OCI-LY7 (cell line): ENCODE data around the gene SEC31B. TPM values are rescaled to one million over a fixed set of nuclear protein-coding genes. Genes with fewer than 3 reads are reported as not detected.

Experiments used
- BruUV-seq: library from RNA; stranded (reverse); fragments of 400-500 nt; replicated peaks from 2 replicates; lab custom pipeline; 2021; lab: Mats Ljungman, UMichigan
- CTCF ChIA-PET: fragments of 300-600 bp; sonication (Branson Sonifier 250); formaldehyde crosslinking; loops from one replicate; lab custom pipeline; 2022; ENCODE audit warnings: antibody characterized with exemption; ENCODE audit not compliant: unreplicated experiment; lab: Charles Lee
- POLR2A ChIA-PET: fragments of 300-600 bp; sonication (Branson Sonifier 250); formaldehyde crosslinking; loops from one replicate; lab custom pipeline; 2022; ENCODE audit warnings: antibody characterized with exemption; lab: Charles Lee
- DNase-seq: peaks from one replicate; pipeline ENCODE4 v3.0.0-alpha.2; 2015; ENCODE audit warnings: low spot score
- H2AFZ ChIP-seq: fragments of 200-600 bp; sonication (generic), shearing (Covaris generic); 2 replicates; pipeline ENCODE4 v1.6.1; 2014; ENCODE audit warnings: mild to moderate bottlenecking, antibody characterized with exemption, low read length, moderate library complexity
- H3K27ac ChIP-seq: fragments of 200-600 bp; sonication (generic); 2 replicates; pipeline ENCODE4 v1.5.1; 2014; ENCODE audit warnings: mixed run types, low read depth, mild to moderate bottlenecking, moderate library complexity, low read length, inconsistent platforms; ENCODE audit not compliant: poor library complexity, severe bottlenecking
- H3K36me3 ChIP-seq: fragments of 200-600 bp; sonication (generic); 2 replicates; pipeline ENCODE4 v1.6.1; 2014; ENCODE audit warnings: mild to moderate bottlenecking, antibody characterized with exemption, low read length, moderate library complexity, mixed read lengths; ENCODE audit not compliant: insufficient read depth
- H3K4me1 ChIP-seq: fragments of 200-600 bp; sonication (generic); 2 replicates; pipeline ENCODE4 v1.5.1; 2014; ENCODE audit warnings: mild to moderate bottlenecking, low read length; ENCODE audit not compliant: insufficient read depth, poor library complexity, severe bottlenecking
- H3K4me2 ChIP-seq: fragments of 200-600 bp; sonication (generic); 2 replicates; pipeline ENCODE4 v1.6.1; 2014; ENCODE audit warnings: mild to moderate bottlenecking, low read length
- H3K4me3 ChIP-seq: fragments of 200-600 bp; sonication (generic); 2 replicates; pipeline ENCODE4 v1.5.1; 2014; ENCODE audit warnings: mild to moderate bottlenecking, low read depth, low read length; ENCODE audit not compliant: poor library complexity, severe bottlenecking
- H3K79me2 ChIP-seq: fragments of 200-600 bp; sonication (generic); 2 replicates; pipeline ENCODE4 v1.6.1; 2016; ENCODE audit warnings: low read depth, mild to moderate bottlenecking, low read length, moderate library complexity, mixed read lengths; ENCODE audit not compliant: insufficient read depth
- H3K9me2 ChIP-seq: fragments of 200-600 bp; sonication (generic); 2 replicates; pipeline ENCODE4 v1.6.1; 2016; ENCODE audit warnings: mild to moderate bottlenecking, low read length, mixed read lengths; ENCODE audit not compliant: insufficient read depth
- H3K9me3 ChIP-seq: fragments of 200-600 bp; sonication (generic); 2 replicates; pipeline ENCODE4 v1.6.1; 2014; ENCODE audit warnings: mild to moderate bottlenecking, mixed run types, low read length, mixed read lengths
- H4K20me1 ChIP-seq: fragments of 200-600 bp; sonication (generic); 2 replicates; pipeline ENCODE4 v1.6.1; 2014; ENCODE audit warnings: mild to moderate bottlenecking, antibody characterized with exemption, low read length, moderate library complexity, mixed read lengths; ENCODE audit not compliant: insufficient read depth
- CTCF ChIP-seq: fragments of 200-600 bp; sonication (generic); conservative IDR thresholded peaks from 2 replicates; pipeline ENCODE4 v1.5.1; 2014; ENCODE audit warnings: mild to moderate bottlenecking, antibody characterized with exemption, low read length, moderate library complexity, mixed read lengths
- EZH2phosphoT487 ChIP-seq: fragments of 200-600 bp; sonication (generic); IDR thresholded peaks from 2 replicates; pipeline ENCODE4 v1.6.1; 2018; ENCODE audit warnings: low read depth, borderline replicate concordance, mild to moderate bottlenecking, mixed run types, antibody characterized with exemption, low read length, moderate library complexity, mixed read lengths
- intact Hi-C: fragments of 100-400 bp; cut with micrococcal nuclease; formaldehyde crosslinking; loops from one replicate; pipeline ENCODE4 v1.10.0; 2022; ENCODE audit not compliant: unreplicated experiment
- total RNA-seq, 2 experiments: library from RNA; depleted of rRNA in 1 of 2; stranded (reverse); fragments of >200 nt in 1 of 2; shearing (Covaris generic) in 1 of 2; gene quantifications; 2 replicates each; pipeline ENCODE4 v1.2.3, GENCODE V29; 2014 to 2022

The SEC31B gene
- total RNA-seq, 2 experiments from 2014 or later = 12.5 to 26.0 TPM

- Histone ChIP-seq H3K9me3 (no peaks in the 10 kb centered on the region), H2AFZ (no peak overlapping the region), H3K36me3 (peaks cover 63% of the 10 kb centered on the region), H3K4me1 (peaks cover 17% of the 10 kb centered on the region), H4K20me1 (peaks cover 8% of the 10 kb centered on the region; the same call in 1 of the 2 replicates), H3K27ac (no peak overlapping the region), H3K4me2 (no peak overlapping the region), H3K4me3 (no peak overlapping the region), H3K79me2 (peaks cover 20% of the 10 kb centered on the region), H3K9me2 (no peaks in the 10 kb centered on the region)
- intact Hi-C loops = no loop called here
- ChIA-PET CTCF (interaction anchor here (1.3 kb wide), 1 partner anchor 11 kb away, joined by 4 read pairs; the partner anchor contains the start of gene HIF1AN), POLR2A (interaction anchor here (0.6 kb wide), 1 partner anchor 864 kb away, joined by 3 read pairs; no protein-coding TSS in a partner anchor)
- TF ChIP-seq CTCF (no peak), EZH2phosphoT487 (no peak)
- DNase-seq = no peak
- BruUV-seq = no TSS peak
These were observed 4.5 kb upstream of the SEC31B start for GRCh38 chr10:100524206-100524605.

DNA sequence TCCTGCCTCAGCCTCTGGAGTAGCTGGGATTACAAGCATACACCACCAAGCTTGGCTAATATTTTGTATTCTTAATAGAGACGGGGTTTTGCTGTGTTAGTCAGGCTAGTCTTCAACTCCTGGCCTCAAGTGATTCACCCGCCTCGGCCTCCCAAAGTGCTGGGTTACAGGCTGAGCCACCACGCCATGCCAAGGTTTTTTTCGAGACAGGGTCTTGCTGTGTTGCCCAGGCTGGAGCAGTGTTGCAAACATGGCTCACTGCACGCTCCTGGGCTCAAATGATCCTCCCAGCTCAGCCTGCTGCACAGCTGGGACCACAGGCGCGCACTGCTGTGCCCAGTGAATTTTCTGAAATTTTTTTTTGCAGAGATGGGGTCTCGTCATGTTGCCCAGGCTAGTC, 3.3 kb upstream of the SEC31B start:
- peaks cover 8% of the 10 kb centered on the region; the same call in 1 of the 2 replicates for H3K79me2 ChIP-seq
- no peak overlapping the region for H3K4me2 ChIP-seq
- no TSS peak for BruUV-seq
- H3K9me2 ChIP-seq = no peaks in the 10 kb centered on the region
- no peak overlapping the region for H3K4me3 ChIP-seq
- H3K4me1 ChIP-seq = peaks cover 7% of the 10 kb centered on the region
- ChIA-PET CTCF (no interaction called here), POLR2A (interaction anchor here (0.9 to 1.1 kb wide), 2 partner anchors 171 to 213 kb away, joined by 3 read pairs; no protein-coding TSS in a partner anchor)
- no peaks in the 10 kb centered on the region for H4K20me1 ChIP-seq
- H3K27ac ChIP-seq = no peak overlapping the region
- H2AFZ ChIP-seq = no peak overlapping the region
- DNase-seq = no peak
- peaks cover 58% of the 10 kb centered on the region for H3K36me3 ChIP-seq
- intact Hi-C loops = no loop called here
- H3K9me3 ChIP-seq = no peaks in the 10 kb centered on the region
- TF ChIP-seq CTCF = no peak
- no peak for TF ChIP-seq EZH2phosphoT487

DNA sequence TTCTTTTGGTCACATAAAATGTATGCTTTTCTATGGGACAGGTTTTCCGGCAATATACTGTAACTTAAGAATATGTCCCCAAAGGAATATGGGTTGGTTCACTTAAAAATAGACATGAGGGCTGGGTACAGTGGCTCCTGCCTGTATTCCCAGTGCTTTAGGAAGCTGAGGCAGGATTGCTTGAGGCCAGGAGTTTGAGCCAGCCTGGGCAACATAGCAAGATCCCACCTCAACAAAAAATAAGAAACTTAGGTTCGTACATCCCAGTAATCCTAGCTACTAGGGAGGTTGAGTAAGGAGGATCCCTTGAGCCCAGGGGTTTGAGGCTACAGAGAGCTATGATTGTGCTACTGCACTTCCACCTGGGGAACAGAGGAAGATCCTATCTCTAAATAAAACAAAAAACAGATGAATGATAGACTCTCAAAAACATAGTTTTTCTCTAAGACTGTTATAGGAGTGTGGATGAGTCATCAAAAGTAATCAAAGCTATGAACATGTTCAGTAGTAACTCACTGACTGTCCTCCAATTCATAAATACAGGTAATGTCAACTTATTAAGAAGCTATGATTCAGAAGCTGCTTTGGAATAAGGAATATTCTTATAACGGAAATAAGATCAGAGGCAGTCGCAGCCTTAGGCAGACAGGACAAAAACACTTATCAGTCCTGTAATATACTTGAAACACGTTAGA, 2.6 kb upstream of the SEC31B start:
- CTCF ChIA-PET = no interaction called here
- H3K79me2 ChIP-seq = peaks cover under 1% of the 10 kb centered on the region; the same call in 1 of the 2 replicates
- peaks cover under 1% of the 10 kb centered on the region for H3K4me1 ChIP-seq
- H4K20me1 ChIP-seq = no peaks in the 10 kb centered on the region
- POLR2A ChIA-PET = interaction anchor here (0.9 to 1.1 kb wide), 3 partner anchors 14 to 212 kb away, joined by 3 read pairs; partner anchors contain the start of gene HIF1AN
- intact Hi-C loops = no loop called here
- H3K9me3 ChIP-seq = no peaks in the 10 kb centered on the region
- H3K4me2 ChIP-seq = no peak overlapping the region
- TF ChIP-seq EZH2phosphoT487 (no peak), CTCF (no peak)
- no peak overlapping the region for H2AFZ ChIP-seq
- no peak overlapping the region for H3K4me3 ChIP-seq
- BruUV-seq = no TSS peak
- no peak for DNase-seq
- no peak overlapping the region for H3K27ac ChIP-seq
- H3K9me2 ChIP-seq = no peaks in the 10 kb centered on the region
- H3K36me3 ChIP-seq = peaks cover 54% of the 10 kb centered on the region
